NOMO-1 treated with dmso at 0.1 percent for 144 hours (cell line): Measurements from ENCODE around the gene TEP1.
"Not testable (repeated sequence)": the region's sequence is repeated elsewhere in the genome, so short reads cannot be mapped to it uniquely, and the experiment has no call there.

Experiments used
- DNase-seq: peaks from one replicate; lab custom pipeline; 2025; ENCODE audit not compliant: unreplicated experiment; lab: John Stamatoyannopoulos, UW

Gene TEP1

GRCh38 chr14:20391505-20391904 lies 21.8 kb downstream of the TEP1 start:
- DNase-seq = no peak

GRCh38 chr14:20388159-20388558 lies 25.1 kb downstream of the TEP1 start:
- DNase-seq = no peak

- peak; percentile 55 for DNase-seq
Observed at GRCh38 chr14:20387576-20387975, 25.7 kb downstream of the TEP1 start.

GRCh38 chr14:20386276-20386855 lies 26.9 kb downstream of the TEP1 start:
- DNase-seq = no peak

- DNase-seq = no peak
Observed at GRCh38 chr14:20384886-20385285, 28.4 kb downstream of the TEP1 start.

- DNase-seq = no peak
Observed at GRCh38 chr14:20384321-20384720, 29.0 kb downstream of the TEP1 start.

GRCh38 chr14:20383636-20384035 lies 29.7 kb downstream of the TEP1 start:
- no peak for DNase-seq

- DNase-seq = no peak
Observed at GRCh38 chr14:20383032-20383431, 30.3 kb downstream of the TEP1 start.

GRCh38 chr14:20382526-20382925 lies 30.8 kb downstream of the TEP1 start:
- no peak for DNase-seq

- DNase-seq = no peak
Observed at GRCh38 chr14:20381341-20381740, 32.0 kb downstream of the TEP1 start.

- DNase-seq = no peak
Observed at GRCh38 chr14:20380681-20381080, 32.6 kb downstream of the TEP1 start.

GRCh38 chr14:20379743-20380142 lies 33.6 kb downstream of the TEP1 start:
- DNase-seq = no peak

- DNase-seq = no peak
Observed at GRCh38 chr14:20377171-20377570, 36.1 kb downstream of the TEP1 start.

- DNase-seq = no peak
Observed at GRCh38 chr14:20376071-20376588, 37.2 kb downstream of the TEP1 start.

GRCh38 chr14:20375471-20375870 lies 37.8 kb downstream of the TEP1 start:
- DNase-seq = no peak

GRCh38 chr14:20372796-20373195 lies 40.5 kb downstream of the TEP1 start:
- no peak for DNase-seq

- no peak for DNase-seq
Observed at GRCh38 chr14:20365928-20366327, 47.4 kb downstream of the TEP1 start.

GRCh38 chr14:20358474-20358873 lies 54.8 kb downstream of the TEP1 start:
- not testable (repeated sequence) for DNase-seq

GRCh38 chr14:20356422-20356821 lies 56.9 kb downstream of the TEP1 start:
- no peak for DNase-seq

- no peak for DNase-seq
Observed at GRCh38 chr14:20350860-20351259, 62.4 kb downstream of the TEP1 start.

- DNase-seq = no peak
Observed at GRCh38 chr14:20350282-20350681, 63.0 kb downstream of the TEP1 start.

- no peak for DNase-seq
Observed at GRCh38 chr14:20347747-20348146, 65.6 kb downstream of the TEP1 start.

GRCh38 chr14:20346713-20347112 lies 66.6 kb downstream of the TEP1 start:
- no peak for DNase-seq
